ENCODE measurements around the gene ZGLP1. TPM values are rescaled to one million over a fixed set of nuclear protein-coding genes. Genes with fewer than 3 reads are reported as not detected.

Gene ZGLP1
- total RNA-seq, 1 donor from 2014 or later = 1.6 TPM

- DNase-seq (ENCODE audit: low spot score in 2 of 2) = no peak
- FAIRE-seq = no peak
Observed at GRCh38 chr19:10256551-10256950, 53.1 kb downstream of the ZGLP1 start.

DNA sequence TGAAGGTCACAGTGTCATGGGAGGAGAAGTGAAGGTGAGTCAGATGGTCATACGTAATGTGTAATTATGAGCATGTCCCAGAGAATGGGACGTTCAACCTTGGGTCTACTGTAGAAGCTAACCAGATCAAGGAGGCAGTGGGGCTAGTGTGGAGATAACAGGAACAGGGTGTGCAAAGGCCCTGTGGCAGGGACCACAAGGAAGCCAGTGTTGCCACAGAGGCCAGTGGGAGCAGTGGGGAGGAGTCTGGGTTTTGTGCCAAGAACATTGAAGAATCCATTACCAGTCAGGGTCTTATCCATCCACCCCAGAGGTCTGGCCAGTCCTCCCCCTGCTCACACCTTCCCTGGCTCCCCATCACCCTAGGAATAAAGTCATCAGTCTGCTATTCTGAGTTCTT, 54.3 kb downstream of the ZGLP1 start:
- DNase-seq (ENCODE audit: low spot score in 2 of 2) = no peak
- no peak for FAIRE-seq

Small RNAs within 50 kb of the gene (small RNA-seq; reads per million reads assigned to genes)
- gene AC011511.1 = not detected
- not detected for gene AC011511.4

Other genes with a start within 250 kb of the ZGLP1 start
- gene SHFL, start 223.5 kb downstream of the ZGLP1 start, total RNA-seq = 3.3 TPM
- not detected for gene ANGPTL6, start 207.1 kb downstream of the ZGLP1 start, total RNA-seq
- gene PPAN, start 203.5 kb downstream of the ZGLP1 start, total RNA-seq = 15.1 TPM
- 4.1 TPM for gene P2RY11, start 198.1 kb downstream of the ZGLP1 start, total RNA-seq
- gene EIF3G, start 189.9 kb downstream of the ZGLP1 start, total RNA-seq = 108 TPM
- gene DNMT1, start 114.9 kb downstream of the ZGLP1 start, total RNA-seq = 28.9 TPM
- 2.4 TPM for gene S1PR2, start 78.5 kb downstream of the ZGLP1 start, total RNA-seq
- 10.2 TPM for gene MRPL4, start 57.6 kb downstream of the ZGLP1 start, total RNA-seq
- gene ICAM1, start 38.7 kb downstream of the ZGLP1 start, total RNA-seq = 0.41 TPM
- gene ICAM4, start 22.9 kb downstream of the ZGLP1 start, total RNA-seq = 0.41 TPM
- 6.1 TPM for gene ICAM5, start 19.9 kb downstream of the ZGLP1 start, total RNA-seq
- gene FDX2, start 6.2 kb upstream of the ZGLP1 start, total RNA-seq = 11.4 TPM
- gene RAVER1, start 23.7 kb upstream of the ZGLP1 start, total RNA-seq = 2.4 TPM
- 0.82 TPM for gene ICAM3, start 29.8 kb upstream of the ZGLP1 start, total RNA-seq
- 29.8 TPM for gene TYK2, start 70.8 kb upstream of the ZGLP1 start, total RNA-seq
- gene CDC37, start 93.7 kb upstream of the ZGLP1 start, total RNA-seq = 44.0 TPM
- 3.3 TPM for gene PDE4A, start 110.7 kb upstream of the ZGLP1 start, total RNA-seq
- 45.7 TPM for gene KEAP1, start 193.5 kb upstream of the ZGLP1 start, total RNA-seq
- 0.41 TPM for gene S1PR5, start 207.6 kb upstream of the ZGLP1 start, total RNA-seq
- 7.3 TPM for gene ATG4D, start 234.1 kb upstream of the ZGLP1 start, total RNA-seq

All from frontal cortex (tissue), 4 donors.